GM23248 (cell line): ENCODE results near the gene PLD1.

Experiments
- EZH2 ChIP-seq: fragments of 200-600 bp; sonication (generic); IDR thresholded peaks from 2 replicates; pipeline ENCODE4 v1.6.1; 2018; ENCODE audit warnings: antibody characterized with exemption, mild to moderate bottlenecking; ENCODE audit not compliant: insufficient read depth, poor library complexity, severe bottlenecking
- EZH2phosphoT487 ChIP-seq: fragments of 200-600 bp; sonication (generic); IDR thresholded peaks from 2 replicates; pipeline ENCODE4 v1.6.1; 2018; ENCODE audit warnings: antibody characterized with exemption, moderate library complexity, mild to moderate bottlenecking, low read depth; ENCODE audit not compliant: insufficient read depth

GRCh38 chr3:171649911-171650592, 160.2 kb downstream of the PLD1 start:
- TF ChIP-seq EZH2phosphoT487 (no peak), EZH2 (no peak)
